GM12873 (cell line): Measurements from ENCODE around the gene AANAT.

Experiments
- CTCF ChIP-seq: IDR thresholded peaks from 2 replicates; pipeline ENCODE4 v1.5.1; 2012; ENCODE audit warnings: low read depth, mild to moderate bottlenecking, moderate library complexity, low read length, control low read depth; ENCODE audit not compliant: insufficient read depth; ENCODE audit errors: missing control alignments

The AANAT gene

GRCh38 chr17:76513306-76513692 is 45.9 kb downstream of the AANAT start:
- TF ChIP-seq CTCF, result no peak

GRCh38 chr17:76515274-76515949 is 48.0 kb downstream of the AANAT start:
- TF ChIP-seq CTCF, result no peak

GRCh38 chr17:76517638-76518038 is 50.2 kb downstream of the AANAT start:
- TF ChIP-seq CTCF, result no peak

- no peak for TF ChIP-seq CTCF
Measured at GRCh38 chr17:76519048-76519966, 51.9 kb downstream of the AANAT start.
